GF-D8 (cell line): ENCODE results near the gene VAPA.

Source experiments
- DNase-seq: peaks from one replicate; lab custom pipeline; 2025; lab: John Stamatoyannopoulos, UW

VAPA gene

DNA sequence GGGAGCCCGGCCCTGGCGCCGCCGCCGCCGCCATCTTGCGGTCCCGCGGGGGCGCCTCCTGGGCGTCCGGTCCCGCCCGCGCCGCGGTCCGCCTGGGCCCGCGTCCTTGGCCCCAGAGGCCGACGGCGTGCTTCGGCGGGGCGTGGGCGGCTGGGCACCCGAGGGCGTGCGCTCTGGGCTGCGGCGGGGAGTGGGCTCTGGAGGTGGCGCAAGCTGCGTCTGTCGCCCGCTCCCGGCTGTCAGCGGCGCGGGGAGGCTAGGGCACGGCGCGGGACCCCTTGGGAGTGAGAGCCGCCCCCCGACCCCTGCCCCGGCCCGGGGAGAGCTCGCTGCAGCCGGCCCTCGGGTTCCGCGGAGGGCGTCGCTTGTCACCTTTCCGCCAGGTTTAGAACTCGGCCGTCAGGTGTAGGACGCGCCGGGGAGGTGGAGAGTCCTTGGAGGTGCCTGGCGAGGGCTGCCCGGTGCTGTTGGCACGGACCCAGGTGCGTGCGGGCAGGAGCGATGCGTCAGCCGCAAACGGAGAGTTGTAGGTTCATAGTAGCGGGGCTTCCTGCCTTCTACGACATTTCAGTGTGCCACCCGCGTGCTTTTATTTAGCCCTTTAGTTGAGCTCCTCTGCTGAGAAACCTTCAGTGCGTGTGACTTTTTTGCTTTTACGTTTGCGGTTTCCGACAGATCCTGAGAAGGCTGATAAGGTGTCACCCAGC lies 921 bp downstream of the VAPA start:
- DNase-seq, result peak; percentile 80

GRCh38 chr18:9915291-9916076 lies 1.7 kb downstream of the VAPA start:
- no peak for DNase-seq

GRCh38 chr18:9916077-9916639 lies 2.3 kb downstream of the VAPA start:
- DNase-seq, result no peak

- DNase-seq, result no peak
Observed at GRCh38 chr18:9916808-9917207, 3.0 kb downstream of the VAPA start.

GRCh38 chr18:9918016-9918680 lies 4.3 kb downstream of the VAPA start:
- DNase-seq, result no peak

- DNase-seq, result no peak
Observed at GRCh38 chr18:9919564-9920232, 5.9 kb downstream of the VAPA start.

DNA sequence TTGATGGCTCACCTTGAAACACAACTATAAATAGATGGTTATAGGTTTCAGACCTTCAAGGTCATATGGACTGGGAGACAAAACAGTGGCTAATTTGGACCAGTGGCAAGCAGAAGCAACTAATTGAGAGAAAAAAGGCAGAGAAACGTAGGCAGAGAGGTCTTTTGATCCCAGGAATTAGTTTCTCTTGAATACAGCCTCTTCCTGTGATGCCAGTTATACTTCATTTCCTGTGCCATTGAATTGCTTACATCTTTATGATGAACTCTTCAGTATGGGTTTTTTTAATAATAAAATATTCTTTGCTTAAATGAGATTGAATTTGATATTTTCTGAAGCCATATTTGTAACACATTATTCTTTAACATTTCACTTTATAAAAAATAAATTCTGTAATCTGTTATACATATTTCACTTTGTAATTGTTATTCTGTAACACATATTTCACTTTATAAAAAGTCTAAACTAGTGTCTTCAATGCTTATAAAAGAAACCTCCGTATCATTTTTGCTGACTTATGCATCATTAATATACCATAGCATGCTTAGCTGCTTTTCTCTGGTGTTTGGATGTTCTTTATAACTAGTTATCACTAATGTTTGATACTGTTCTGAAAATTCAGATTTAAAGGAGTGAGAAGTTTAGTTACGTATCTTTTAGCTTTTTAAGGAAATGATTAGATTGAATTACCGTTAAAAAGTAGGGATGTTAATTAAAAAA lies 8.9 kb downstream of the VAPA start:
- no peak for DNase-seq

DNA sequence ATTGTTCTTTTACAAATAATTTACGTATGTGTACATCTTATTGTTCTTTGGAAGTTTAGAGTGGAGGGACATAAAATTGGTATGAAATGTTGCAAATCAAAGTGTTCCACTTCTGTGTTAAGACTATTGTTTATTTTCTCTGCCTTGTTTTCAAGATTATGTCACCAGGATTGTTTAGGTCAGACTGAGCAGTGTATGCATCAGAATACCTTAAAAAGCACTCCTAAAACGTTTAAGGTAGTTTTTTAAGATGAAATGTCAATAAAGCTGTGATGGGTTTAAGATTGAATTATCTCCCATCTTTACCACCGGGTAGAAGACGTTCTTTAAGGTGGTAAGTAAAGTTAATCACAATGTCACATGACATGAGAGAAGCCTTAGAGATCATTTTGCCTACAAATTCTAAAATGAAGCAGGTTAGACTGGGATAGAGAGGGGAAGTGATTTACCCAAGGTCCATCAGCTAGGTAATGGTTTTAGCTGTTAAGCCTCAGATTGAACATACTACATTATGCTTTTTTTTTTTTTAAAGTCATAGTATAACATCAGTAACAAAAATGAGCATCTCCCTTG lies 10.6 kb downstream of the VAPA start:
- no peak for DNase-seq

- DNase-seq, result no peak
Observed at GRCh38 chr18:9925369-9925768, 11.6 kb downstream of the VAPA start.

DNA sequence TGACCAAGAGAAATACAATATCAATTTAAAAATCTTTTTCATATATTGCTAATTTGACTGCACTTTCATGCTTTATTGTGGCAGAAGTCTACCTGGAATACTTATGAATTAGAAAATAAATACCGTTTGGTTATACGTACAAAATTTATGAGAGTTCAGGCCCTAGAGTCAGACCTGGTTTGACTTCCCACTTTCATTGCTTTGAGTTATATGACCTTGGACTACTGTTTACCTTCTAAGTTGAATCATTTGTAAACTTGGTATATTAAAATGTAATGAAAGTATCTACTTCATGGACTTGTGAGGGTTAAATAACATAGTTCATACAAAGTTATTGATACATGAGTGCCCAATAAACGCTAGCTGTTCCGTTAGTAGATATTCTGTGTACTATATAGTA lies 12.0 kb downstream of the VAPA start:
- no peak for DNase-seq

GRCh38 chr18:9926223-9926894 lies 12.5 kb downstream of the VAPA start:
- no peak for DNase-seq

GRCh38 chr18:9926977-9927376 lies 13.2 kb downstream of the VAPA start:
- no peak for DNase-seq

DNA sequence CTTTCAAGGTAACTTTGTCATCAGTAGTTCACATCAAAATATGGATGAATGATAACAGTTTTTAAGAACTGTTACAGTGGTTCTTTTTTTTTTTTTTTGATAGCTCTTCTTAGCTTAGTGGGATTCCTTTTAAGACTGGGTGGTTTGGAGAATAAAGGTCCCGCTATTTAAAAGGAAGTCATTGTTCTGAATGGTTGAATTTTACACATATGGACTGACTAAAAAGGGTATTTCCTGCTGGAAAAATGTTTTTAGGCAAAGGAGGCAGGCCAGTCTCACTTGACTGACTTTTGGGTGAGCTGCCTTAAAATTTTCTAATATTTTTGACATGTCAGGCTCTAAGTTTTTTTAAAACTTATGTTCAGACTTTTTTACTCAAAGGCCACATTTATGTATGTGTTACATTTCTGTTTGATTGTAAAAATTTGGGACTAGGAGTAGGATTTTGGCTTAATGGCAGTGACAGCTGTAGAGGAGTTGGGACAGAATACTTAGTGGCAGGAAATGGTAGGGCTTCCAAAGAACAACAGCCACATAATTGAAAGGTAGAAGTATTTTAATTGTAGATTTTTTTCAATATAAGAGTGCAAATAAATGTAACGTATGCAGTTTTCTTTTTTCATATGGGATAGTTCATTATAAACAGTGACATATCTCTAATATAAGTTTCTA lies 13.7 kb downstream of the VAPA start:
- no peak for DNase-seq

DNA sequence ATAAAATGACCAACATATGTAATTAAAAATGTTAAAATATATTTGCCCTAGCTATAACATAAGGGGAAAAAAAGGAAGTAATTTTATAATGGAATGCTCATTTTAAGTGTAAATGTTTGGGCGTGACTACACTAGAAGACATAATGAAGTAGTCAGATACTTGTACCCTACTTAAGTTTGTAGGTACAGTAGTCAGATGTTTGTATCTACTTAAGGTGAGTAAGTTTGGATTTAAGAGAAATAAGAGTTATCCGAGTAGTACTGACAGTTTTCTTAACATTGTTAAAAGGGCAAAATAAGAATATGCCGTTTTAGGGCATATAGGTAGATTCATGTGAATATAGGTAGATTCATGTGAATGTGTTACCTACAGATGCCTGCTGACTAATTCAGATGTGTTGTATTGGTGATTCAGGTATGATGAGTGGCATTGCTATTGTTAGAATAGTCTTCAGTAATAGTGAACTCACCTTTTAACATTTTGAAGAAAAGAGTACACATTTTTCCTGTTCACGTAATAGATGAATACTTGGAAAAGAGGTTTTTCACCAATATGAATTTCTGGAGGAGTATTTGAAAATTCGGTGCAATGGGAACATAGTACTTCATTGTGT lies 14.9 kb downstream of the VAPA start:
- DNase-seq, result no peak

GRCh38 chr18:9930299-9930884 lies 16.6 kb downstream of the VAPA start:
- no peak for DNase-seq

GRCh38 chr18:9931146-9931545 lies 17.3 kb downstream of the VAPA start:
- no peak for DNase-seq

- no peak for DNase-seq
Observed at GRCh38 chr18:9931678-9932077, 17.9 kb downstream of the VAPA start.

DNA sequence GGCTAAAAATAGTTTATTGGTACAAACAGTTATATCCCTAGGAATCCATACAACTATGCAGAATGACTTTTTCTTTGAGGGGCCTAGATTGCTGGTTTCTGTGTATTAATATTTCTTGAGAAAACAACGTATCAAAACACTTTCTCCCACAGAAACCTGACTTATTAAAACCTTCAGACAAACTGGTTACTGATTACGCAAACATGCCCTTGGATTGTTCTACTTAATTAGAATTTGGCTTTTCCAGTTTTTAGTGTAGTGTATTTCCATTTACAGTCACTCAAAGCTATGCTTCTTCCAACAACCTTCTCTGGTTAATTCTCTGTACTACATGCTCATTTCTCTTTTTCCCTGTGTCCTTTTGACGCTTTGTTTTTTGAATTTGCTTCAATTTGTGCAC lies 20.0 kb downstream of the VAPA start:
- no peak for DNase-seq

GRCh38 chr18:9934274-9934673 lies 20.5 kb downstream of the VAPA start:
- DNase-seq, result no peak
